GM23248 (cell line): ENCODE results near the gene ST3GAL6. TPM values are rescaled to one million over a fixed set of nuclear protein-coding genes. Genes with fewer than 3 reads are reported as not detected.
A peak's percentile ranks its signal among the peaks of the same experiment; 100 is the strongest.

Source experiments
- DNase-seq: peaks from one replicate; pipeline ENCODE4 v3.0.0-alpha.2; 2015
- H2AFZ ChIP-seq: fragments of 200-600 bp; sonication (generic); 2 replicates; pipeline ENCODE4 v1.6.1; 2016; ENCODE audit warnings: antibody characterized with exemption
- H3F3A ChIP-seq: fragments of 200-600 bp; sonication (generic); 2 replicates; pipeline ENCODE4 v1.6.1; 2016; ENCODE audit warnings: mild to moderate bottlenecking, antibody characterized with exemption, mixed run types; ENCODE audit not compliant: insufficient read depth
- H3K27ac ChIP-seq: fragments of 200-600 bp; sonication (generic); 2 replicates; pipeline ENCODE4 v1.5.1; 2016; ENCODE audit warnings: mild to moderate bottlenecking
- H3K27me3 ChIP-seq: fragments of 200-600 bp; sonication (generic); replicated peaks from 2 replicates; pipeline ENCODE4 v1.6.1; 2016; ENCODE audit warnings: mild to moderate bottlenecking; ENCODE audit not compliant: insufficient read depth
- H3K36me3 ChIP-seq: fragments of 200-600 bp; sonication (generic); 2 replicates; pipeline ENCODE4 v1.6.1; 2016; ENCODE audit warnings: low read depth, mild to moderate bottlenecking
- H3K4me1 ChIP-seq: fragments of 200-600 bp; sonication (generic); 2 replicates; pipeline ENCODE4 v1.6.1; 2016; ENCODE audit warnings: mild to moderate bottlenecking; ENCODE audit not compliant: insufficient read depth
- H3K4me2 ChIP-seq: fragments of 200-600 bp; sonication (generic); one replicate; pipeline ENCODE4 v1.6.1; 2016; ENCODE audit warnings: mild to moderate bottlenecking; ENCODE audit not compliant: unreplicated experiment
- H3K4me3 ChIP-seq: fragments of 200-600 bp; sonication (generic); 2 replicates; pipeline ENCODE4 v1.5.1; 2016; ENCODE audit warnings: mild to moderate bottlenecking
- H3K79me2 ChIP-seq: fragments of 200-600 bp; sonication (generic); 2 replicates; pipeline ENCODE4 v1.6.1; 2016; ENCODE audit warnings: mild to moderate bottlenecking; ENCODE audit not compliant: insufficient read depth
- H3K9ac ChIP-seq: fragments of 200-600 bp; sonication (generic); 2 replicates; pipeline ENCODE4 v1.6.1; 2016; ENCODE audit warnings: mild to moderate bottlenecking
- H3K9me2 ChIP-seq: fragments of 200-600 bp; sonication (generic); 2 replicates; pipeline ENCODE4 v1.6.1; 2016; ENCODE audit warnings: mixed run types, mild to moderate bottlenecking, moderate library complexity; ENCODE audit not compliant: insufficient read depth
- H3K9me3 ChIP-seq: fragments of 200-600 bp; sonication (generic); one replicate; pipeline ENCODE4 v1.6.1; 2017; ENCODE audit warnings: low read depth
- H4K20me1 ChIP-seq: fragments of 200-600 bp; sonication (generic); 2 replicates; pipeline ENCODE4 v1.6.0; 2016; ENCODE audit not compliant: insufficient read depth
- EZH2 ChIP-seq: fragments of 200-600 bp; sonication (generic); IDR thresholded peaks from 2 replicates; pipeline ENCODE4 v1.6.1; 2018; ENCODE audit warnings: antibody characterized with exemption, mild to moderate bottlenecking; ENCODE audit not compliant: insufficient read depth, poor library complexity, severe bottlenecking
- EZH2phosphoT487 ChIP-seq: fragments of 200-600 bp; sonication (generic); IDR thresholded peaks from 2 replicates; pipeline ENCODE4 v1.6.1; 2018; ENCODE audit warnings: antibody characterized with exemption, moderate library complexity, mild to moderate bottlenecking, low read depth; ENCODE audit not compliant: insufficient read depth
- WGBS, 2 experiments: methylation state at CpG; one replicate each; pipeline ENCODE4 v1.1.6; 2015 to 2017; ENCODE audit warnings: low lambda C conversion rate in 2 of 2, low coverage in 1 of 2; ENCODE audit errors: missing lambda C conversion rate in 2 of 2; 5-methylcytosine and 5-hydroxymethylcytosine counted together
- in situ Hi-C: fragments of 300-500 bp; cut with MboI; formaldehyde crosslinking; loops from 2 replicates; pipeline ENCODE4 v1.15.0; 2020
- polyA plus RNA-seq: library from polyadenylated mRNA; unstranded; fragments of >200 nt; fragmentation: Nextera tagmentation; extraction: Ambion mirVana; gene quantifications from 2 replicates; pipeline ENCODE4 v1.2.1, GENCODE V29; 2016
- total RNA-seq: library from RNA; depleted of rRNA; stranded (reverse); fragments of >200 nt; shearing (Covaris generic); gene quantifications from 2 replicates; pipeline ENCODE4 v1.2.3, GENCODE V29; 2014

The ST3GAL6 gene
- total and polyA plus RNA-seq, 2 experiments from 2014 or later: 1.9 TPM; not detected in 1

DNA sequence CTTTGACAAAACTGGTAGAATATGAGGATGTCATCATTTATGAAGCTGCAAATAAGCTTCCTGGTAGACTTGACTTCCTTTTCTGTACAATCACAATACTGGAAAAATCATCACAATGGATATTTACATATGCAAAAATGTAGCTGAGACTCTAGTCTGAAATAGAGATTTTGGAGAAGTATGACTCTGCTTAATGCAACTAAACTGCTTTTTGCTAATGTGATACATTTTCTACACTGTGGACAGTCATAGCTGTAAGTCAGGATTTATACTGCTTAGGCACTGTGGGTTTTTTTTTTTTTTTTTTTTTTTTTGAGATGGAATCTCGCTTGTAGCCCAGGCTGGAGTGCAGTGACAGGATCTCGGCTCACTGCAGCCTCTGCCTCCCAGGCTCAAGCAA is 34.5 kb upstream of the ST3GAL6 start:
- Histone ChIP-seq H2AFZ (no peak overlapping the region), H3K9me3 (no peaks in the 10 kb centered on the region), H3F3A (no peaks in the 10 kb centered on the region), H3K9me2 (no peaks in the 10 kb centered on the region), H3K27me3 (peaks cover 71% of the 10 kb centered on the region), H3K36me3 (no peaks in the 10 kb centered on the region), H3K27ac (no peak overlapping the region), H3K4me3 (no peak overlapping the region), H3K4me1 (peaks cover 5% of the 10 kb centered on the region; the same call in 1 of the 2 replicates), H3K9ac (no peak overlapping the region), H3K4me2 (no peak overlapping the region), H4K20me1 (no peaks in the 10 kb centered on the region), H3K79me2 (no peaks in the 10 kb centered on the region)
- no peak for TF ChIP-seq EZH2phosphoT487
- TF ChIP-seq EZH2: no peak
- no peak for DNase-seq
- WGBS, 2 experiments: 41 to 75% methylated on average over 2 of the region's 2 CpGs
- in situ Hi-C loops: no loop called here

- no peaks in the 10 kb centered on the region for H3K9me3 ChIP-seq
- 86 to 92% methylated on average over 1 of the region's 1 CpG for WGBS, 2 experiments
- no peak overlapping the region for H3K4me2 ChIP-seq
- no peak overlapping the region for H3K27ac ChIP-seq
- in situ Hi-C loops: no loop called here
- no peaks in the 10 kb centered on the region for H3K36me3 ChIP-seq
- no peak overlapping the region for H3K4me3 ChIP-seq
- TF ChIP-seq EZH2phosphoT487 (no peak), EZH2 (no peak)
- H3K9me2 ChIP-seq: no peaks in the 10 kb centered on the region
- H3K9ac ChIP-seq: no peak overlapping the region
- H3K4me1 ChIP-seq: peaks cover 7% of the 10 kb centered on the region; the same call in 1 of the 2 replicates
- no peaks in the 10 kb centered on the region for H4K20me1 ChIP-seq
- H3K79me2 ChIP-seq: no peaks in the 10 kb centered on the region
- H2AFZ ChIP-seq: no peak overlapping the region
- no peaks in the 10 kb centered on the region for H3F3A ChIP-seq
- H3K27me3 ChIP-seq: peaks cover 73% of the 10 kb centered on the region
- no peak for DNase-seq
These were observed 32.8 kb upstream of the ST3GAL6 start for GRCh38 chr3:98730338-98730737.

- H3F3A ChIP-seq: no peaks in the 10 kb centered on the region
- no peak overlapping the region for H3K27ac ChIP-seq
These were observed 32.1 kb upstream of the ST3GAL6 start for GRCh38 chr3:98730886-98731537.

DNA sequence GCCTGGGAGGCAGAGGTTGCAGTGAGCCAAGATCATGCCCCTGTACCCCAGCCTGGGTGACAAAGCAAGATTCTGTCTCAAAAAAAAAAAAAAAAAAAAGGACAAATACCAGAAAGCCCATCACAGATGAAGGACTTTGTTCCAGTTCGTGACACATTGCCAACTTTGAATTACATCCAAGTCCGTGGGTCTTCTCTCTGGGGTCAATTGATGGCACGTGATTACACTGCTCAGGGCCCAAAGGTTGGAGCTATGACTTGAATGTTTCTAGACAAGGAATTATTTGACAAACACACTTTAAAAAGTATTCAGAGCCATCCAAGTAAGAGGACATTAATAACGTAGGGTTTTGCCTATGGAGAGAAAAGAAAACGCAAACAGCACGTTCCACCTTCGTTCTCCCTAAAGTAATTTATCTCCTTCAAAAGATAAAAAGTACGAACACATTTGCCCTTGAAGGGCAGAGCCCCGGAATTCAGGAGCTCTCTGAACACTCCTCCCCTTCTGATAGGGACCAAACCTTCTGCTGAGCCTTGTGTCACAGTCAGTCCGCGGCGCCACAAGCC is 31.3 kb upstream of the ST3GAL6 start:
- in situ Hi-C loops: no loop called here
- DNase-seq: no peak
- Histone ChIP-seq H3K4me1 (peaks cover 7% of the 10 kb centered on the region; the same call in 1 of the 2 replicates), H3K36me3 (no peaks in the 10 kb centered on the region), H3K27me3 (peaks cover 70% of the 10 kb centered on the region), H3K79me2 (no peaks in the 10 kb centered on the region), H3K9me2 (no peaks in the 10 kb centered on the region), H3K4me2 (peak overlapping the region; percentile 40), H2AFZ (peak overlapping the region; percentile 62), H3K4me3 (peak overlapping the region; percentile 66), H3F3A (no peaks in the 10 kb centered on the region), H4K20me1 (no peaks in the 10 kb centered on the region), H3K27ac (no peak overlapping the region), H3K9me3 (no peaks in the 10 kb centered on the region), H3K9ac (no peak overlapping the region)
- TF ChIP-seq EZH2: peak; percentile 50
- no peak for TF ChIP-seq EZH2phosphoT487
- 9 to 11% methylated on average over 12 of the region's 12 CpGs for WGBS, 2 experiments

More at GRCh38 chr3:98730886-98731537, 32.1 kb upstream of the ST3GAL6 start:
- H2AFZ ChIP-seq: no peak overlapping the region
- 87 to 88% methylated on average over 19 of the region's 19 CpGs for WGBS, 2 experiments
- TF ChIP-seq EZH2: no peak
- no peak for TF ChIP-seq EZH2phosphoT487
- H3K36me3 ChIP-seq: no peaks in the 10 kb centered on the region
- DNase-seq: no peak
- H3K4me2 ChIP-seq: no peak overlapping the region
- peaks cover 73% of the 10 kb centered on the region for H3K27me3 ChIP-seq
- no peaks in the 10 kb centered on the region for H3K9me3 ChIP-seq
- no peaks in the 10 kb centered on the region for H3K9me2 ChIP-seq
- H4K20me1 ChIP-seq: no peaks in the 10 kb centered on the region
- H3K9ac ChIP-seq: no peak overlapping the region
- in situ Hi-C loops: no loop called here
- H3K79me2 ChIP-seq: no peaks in the 10 kb centered on the region
- peaks cover 7% of the 10 kb centered on the region; the same call in 1 of the 2 replicates for H3K4me1 ChIP-seq
- H3K4me3 ChIP-seq: no peak overlapping the region
